HG03159 (cell line): Measurements from ENCODE around the gene ADARB2.
"Not testable (repeated sequence)": the region's sequence is repeated elsewhere in the genome, so short reads cannot be mapped to it uniquely, and the experiment has no call there.

Experiments
- ATAC-seq: cut with Tn5 transposase; IDR thresholded peaks from one replicate; pipeline ENCODE4 v1.9.1; 2021; ENCODE audit warnings: mild to moderate bottlenecking, moderate library complexity; ENCODE audit not compliant: unreplicated experiment

Gene ADARB2

DNA sequence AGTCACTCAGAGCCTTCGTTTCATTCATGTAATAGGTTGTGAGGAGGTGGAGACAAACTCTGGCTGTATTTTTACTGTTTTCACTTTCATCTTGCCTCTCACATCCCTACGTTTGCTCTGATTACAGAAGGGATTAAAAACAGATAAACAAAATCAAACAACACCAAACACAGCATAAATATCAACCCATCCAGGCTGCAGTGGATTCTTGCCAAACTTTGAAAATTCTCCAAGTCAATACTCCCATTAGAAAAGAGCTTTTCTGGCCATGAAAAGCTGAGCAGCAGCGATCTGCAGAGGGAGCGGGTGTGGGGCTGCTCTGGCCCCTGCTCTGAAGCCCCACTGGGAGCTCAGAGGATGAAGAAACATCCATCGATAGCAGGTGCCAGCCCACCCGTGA, 397.9 kb downstream of the ADARB2 start:
- ATAC-seq: no peak

DNA sequence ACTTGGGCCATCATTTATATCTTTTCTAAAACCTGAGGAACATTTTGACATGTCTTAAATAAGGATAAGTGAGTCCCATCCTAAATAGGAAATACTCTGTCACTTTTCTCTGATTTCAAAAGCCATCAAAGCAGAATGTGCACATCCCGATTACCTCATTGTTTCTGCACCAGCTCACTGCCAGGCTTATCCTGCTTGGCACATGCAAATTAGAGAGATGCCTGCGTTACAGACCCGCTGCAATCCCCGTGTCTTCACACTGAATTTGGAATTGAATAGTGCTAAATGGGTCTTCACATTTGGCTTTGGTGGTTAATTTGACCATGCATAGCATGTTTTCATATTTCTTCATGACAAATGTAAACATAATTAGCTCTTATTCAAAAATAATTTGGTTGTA, 401.7 kb downstream of the ADARB2 start:
- no peak for ATAC-seq

DNA sequence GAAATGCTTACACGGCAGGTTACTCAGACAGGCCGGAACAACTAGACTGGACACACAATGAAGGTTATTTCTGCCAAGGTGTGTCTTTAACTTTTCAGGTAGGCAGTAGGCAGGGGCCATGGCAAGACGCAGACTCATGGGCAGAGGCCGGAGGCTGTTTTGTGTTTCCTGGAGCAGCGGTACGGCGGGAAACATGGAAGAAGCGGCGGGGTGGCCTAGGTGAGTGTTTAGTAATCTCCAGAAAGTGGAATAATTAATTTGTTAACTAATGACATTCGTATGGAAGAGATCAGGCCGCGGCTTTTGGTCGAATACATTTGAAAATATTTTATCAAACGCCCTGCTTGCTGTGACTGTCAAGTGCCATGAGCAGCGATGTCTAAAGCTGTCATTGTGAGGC, 403.3 kb downstream of the ADARB2 start:
- no peak for ATAC-seq

DNA sequence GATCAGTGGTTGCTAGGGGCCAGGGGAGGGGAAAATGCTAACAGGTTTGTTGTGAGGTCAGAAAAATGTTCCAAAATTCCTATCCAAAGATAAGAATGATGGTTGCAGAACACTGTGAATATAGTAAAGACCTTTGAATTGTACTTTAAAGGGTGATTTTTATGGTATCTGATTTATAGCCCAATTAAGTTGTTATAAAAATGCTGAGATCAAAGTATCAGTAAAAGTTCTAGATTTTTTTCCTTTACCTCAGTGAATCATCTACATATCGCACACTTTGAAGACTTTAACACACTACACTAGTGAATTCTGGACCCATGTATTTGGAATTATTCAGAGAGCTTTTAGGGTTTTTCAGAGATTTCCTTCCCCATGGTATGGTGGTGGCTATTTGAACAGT, 405.8 kb downstream of the ADARB2 start:
- ATAC-seq: no peak

DNA sequence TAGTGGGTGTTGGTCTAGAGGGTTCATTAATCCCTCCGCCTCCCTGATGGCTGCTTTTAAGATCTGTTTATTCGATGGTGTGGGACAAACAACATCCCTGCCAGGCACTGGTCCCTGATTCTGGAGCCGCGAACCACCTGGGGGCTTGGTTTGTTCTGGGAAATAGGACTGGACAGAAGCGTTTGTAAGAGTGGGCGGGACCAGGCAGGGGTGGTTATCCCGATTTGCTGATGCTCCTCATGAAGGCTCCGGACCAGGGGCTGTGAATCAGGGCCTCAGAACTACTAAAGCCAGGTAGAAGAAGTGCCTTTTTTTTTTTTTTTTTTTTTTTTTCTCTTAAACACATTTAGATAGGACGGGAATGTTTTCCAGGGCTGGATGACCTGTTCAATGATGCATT, 407.7 kb downstream of the ADARB2 start:
- ATAC-seq: no peak

DNA sequence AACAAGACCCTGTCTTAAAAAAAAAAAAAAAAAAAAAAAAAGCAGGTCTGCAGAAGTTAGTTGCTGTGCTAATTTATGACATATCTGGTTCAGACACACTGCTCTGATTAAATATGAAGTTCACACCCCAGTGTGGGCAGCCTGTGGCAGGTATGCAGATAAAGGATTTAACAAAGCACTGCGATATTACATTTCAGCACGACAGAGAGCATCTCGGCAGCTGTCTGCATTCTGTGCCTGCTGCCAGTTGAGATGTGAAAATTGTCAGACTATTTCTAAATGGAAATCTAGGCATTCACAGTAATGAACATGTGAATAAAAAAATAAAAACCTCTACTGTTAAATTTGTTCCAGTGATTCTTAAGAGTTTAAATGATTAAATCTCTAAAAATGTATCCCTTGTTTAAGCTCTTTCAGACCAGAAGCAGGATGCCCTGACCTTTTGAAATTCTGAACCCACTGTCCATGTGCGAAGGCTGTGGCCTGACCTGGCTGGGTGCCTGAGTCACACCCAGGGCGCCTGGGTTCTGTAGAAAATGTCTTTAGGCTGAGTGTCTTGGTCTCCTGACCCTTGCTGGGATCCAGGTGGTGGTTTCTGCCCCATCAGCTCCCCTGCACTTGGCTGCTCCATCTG, 408.2 kb downstream of the ADARB2 start:
- no peak for ATAC-seq

DNA sequence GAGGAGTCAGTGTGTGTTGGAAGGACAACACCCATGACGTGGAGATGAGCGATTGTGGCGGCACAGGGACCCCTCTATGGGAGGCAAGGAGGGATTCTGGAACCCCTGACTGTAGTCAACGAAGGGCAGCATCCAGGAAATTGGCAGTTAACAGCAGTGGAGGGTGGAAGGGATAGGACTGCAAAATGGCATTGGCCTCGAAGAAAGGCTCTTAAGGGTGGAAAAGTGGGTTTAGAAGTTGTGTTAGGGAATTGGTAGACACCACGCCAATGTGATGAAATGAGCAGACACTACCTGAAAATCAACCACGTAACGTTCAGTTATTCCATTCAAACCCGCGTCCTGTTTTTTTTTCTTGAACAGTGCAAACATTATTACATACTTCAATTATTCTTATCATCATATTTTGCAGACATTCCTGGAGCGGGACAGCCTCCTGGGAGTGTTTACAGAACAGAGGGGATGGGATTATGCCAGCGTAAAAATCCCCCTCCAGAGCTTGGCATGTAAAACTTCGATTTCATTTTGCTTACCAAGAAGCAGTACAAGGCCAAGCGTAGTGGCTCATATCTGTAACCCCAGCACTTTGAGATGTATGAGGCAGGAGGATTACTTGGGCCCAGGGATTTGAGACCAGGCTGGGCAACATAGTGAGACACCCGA, 409.0 kb downstream of the ADARB2 start:
- no peak for ATAC-seq

DNA sequence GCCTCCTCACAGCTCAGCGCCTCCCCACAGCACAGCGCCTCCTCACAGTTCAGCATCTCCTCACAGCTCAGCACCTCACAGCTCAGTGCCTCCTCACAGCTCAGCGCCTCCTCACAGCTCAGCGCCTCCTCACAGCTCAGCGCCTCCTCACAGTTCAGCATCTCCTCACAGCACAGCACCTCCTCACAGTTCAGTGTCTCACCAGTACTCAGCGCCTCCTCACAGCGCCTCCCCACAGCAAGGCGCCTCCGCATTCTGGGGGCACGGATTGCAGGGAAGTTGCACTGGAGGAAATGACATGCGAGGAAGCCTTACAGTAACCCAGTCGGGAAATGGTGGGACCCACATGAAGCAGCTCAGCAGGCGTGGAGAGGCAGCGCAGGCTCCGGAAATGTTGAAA, 409.6 kb downstream of the ADARB2 start:
- ATAC-seq: no peak

DNA sequence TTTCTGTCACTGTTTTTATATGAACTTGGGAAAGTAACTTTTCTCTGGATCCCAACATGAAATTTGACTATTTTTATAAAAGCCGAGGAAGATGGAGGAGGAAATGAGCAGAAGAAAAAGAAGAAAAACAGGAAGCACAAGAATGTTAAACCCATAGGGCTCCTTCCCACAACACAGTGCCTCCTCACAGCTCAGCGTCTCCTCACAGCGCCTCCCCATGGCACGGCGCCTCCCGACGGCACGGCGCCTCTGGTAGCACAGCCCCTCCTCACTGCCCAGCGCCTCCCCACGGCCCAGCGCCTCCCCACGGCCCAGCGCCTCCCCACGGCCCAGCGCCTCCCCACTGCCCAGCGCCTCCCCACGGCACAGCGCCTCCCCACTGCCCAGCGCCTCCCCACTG, 410.8 kb downstream of the ADARB2 start:
- ATAC-seq: not testable (repeated sequence)

DNA sequence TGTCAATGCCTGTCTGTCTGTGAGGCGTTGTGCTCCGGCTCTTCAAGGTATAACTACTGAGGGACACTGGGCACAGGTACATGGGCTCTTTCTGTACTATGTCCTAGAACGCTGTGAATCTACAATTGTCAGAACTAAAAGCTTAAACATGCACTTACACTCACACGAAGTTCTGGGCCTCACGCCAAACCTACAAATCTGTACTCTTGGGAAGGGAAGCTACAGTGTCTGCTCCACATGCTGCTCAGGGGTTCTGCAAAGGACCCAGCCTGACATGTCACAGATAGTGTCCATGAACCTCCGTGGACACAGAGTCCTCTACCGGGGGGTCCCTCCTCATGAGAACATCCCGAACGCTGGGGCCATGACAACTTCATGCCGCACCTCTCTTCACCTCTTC, 412.4 kb downstream of the ADARB2 start:
- ATAC-seq: no peak

DNA sequence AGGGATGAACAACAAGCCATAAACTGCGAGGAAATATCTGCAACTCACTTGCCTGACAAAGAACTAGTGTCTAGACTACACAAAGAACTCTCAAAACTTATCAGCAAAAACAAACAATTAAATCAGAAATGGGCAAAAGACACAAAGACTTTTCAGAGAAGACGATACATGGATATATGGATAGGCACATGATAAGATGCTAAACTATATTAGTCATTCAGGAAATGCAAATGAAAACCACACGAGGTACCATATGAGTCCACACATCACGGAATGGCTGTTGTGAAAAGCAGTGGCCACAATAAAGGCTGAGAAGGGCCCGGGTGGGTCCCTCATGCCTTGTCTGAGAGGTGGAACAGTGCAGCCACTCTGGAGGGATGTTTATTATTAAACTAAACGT, 413.4 kb downstream of the ADARB2 start:
- ATAC-seq: no peak

DNA sequence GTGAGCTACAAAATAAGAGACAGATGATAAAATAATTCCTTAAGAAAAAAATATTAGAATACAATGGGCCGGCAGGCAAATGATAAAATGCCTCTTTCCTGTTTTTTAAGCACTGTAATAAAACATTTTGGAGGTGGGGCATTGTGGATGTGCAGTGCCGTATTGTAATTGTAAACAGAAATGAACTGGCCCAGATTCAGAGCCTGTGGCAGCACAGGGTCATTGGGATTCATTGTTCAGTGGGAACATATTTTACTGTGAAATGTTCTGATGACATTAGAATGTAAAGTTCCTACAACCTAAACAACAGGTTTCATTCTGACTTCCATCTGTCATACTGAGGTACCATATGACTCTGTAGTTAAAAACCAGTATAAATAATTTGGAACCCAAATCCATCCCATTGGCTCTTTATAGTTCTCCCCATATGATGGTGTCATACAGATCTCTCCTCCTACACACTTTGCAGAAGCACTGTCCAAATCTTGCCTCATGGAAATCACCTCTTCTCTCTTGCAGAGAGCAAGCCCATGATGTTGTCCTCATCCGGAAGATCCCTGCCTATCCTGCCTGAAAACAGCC, 416.5 kb downstream of the ADARB2 start:
- ATAC-seq: no peak

DNA sequence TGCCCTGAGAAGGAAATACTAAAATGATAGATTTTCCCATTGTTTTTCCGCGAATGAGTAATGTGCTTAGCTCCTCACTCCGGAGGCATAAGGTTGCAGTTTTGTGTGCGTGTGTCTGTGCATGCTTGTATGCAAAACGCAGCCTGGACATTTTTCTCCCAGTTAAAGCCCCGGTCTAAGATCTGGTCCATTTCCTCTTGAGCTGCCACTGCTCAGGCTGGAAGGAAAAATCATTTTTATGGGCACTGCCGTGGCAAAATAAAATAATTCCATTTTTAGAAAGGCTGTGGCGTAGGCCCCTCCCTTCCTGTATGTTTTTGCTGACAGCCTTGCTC, 420.5 kb downstream of the ADARB2 start:
- ATAC-seq: no peak

DNA sequence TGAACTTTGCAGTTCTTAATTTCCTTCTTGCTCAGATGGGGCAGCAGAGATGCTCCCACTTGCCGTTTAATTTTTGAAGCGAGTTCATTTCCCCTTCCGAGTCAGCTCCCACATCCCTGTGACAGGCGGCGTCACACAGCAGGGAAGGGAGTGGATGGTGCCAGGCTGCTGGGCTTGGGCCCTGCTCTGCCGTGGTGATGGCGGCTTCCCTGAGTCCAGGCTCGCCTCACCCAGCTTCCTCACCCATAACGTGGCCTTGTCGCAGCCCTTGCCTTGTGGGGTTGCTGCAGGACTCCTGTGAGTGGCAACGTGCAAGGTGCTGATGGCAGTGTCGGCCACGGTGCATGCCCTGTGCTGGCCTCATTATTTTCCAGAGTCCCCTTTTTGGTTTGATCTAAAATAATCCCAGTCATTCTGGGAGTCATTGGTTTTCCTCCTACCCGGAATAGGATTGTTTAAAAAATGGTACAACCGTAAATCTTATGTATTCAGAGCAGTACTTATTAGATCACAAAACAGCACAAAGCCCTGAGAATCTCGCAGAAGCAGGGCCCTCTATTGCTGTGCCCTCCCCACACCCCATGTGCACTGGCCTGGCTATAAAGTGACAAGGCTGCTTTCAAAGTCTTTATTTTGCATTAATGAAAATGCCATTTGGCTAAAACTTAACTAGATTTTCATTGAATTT, 421.1 kb downstream of the ADARB2 start:
- no peak for ATAC-seq

DNA sequence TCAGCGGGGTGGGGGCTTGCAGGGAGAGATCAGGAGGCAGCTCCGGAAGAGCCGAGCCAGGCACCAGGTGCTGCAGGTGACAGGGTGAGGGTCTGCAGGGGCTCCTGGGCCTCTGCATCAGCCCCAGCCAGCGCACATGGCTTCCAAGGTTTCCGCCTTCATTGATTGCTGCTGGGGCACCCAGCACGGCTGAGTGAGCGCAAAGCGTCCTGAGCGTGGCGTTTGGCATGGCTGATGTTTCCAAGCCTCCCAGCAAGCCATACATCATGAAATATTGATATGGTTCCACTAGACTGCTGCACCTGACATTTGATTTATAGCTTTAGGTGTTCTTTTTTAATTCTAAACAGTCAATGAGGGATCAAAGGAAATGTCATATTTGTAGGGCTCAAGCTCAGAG, 422.1 kb downstream of the ADARB2 start:
- ATAC-seq: no peak

DNA sequence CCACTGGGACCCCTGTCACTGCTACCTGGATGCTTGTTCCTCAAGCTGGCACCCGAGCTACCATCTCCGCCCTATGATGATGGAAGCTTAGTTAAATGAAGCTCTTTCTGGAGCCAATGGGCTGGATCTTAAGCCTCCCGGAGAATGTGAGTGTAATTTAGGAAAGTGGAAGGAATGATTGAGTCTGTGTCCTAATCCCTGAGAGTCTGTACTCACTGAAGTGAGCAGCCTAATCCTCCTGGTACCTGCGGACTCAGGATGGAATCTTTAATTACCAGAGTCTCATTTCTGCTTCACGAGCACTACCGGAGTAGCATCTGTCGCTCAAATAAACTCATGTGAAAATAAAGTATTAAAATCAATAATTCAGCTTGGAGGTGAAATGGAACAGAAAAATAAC, 425.6 kb downstream of the ADARB2 start:
- no peak for ATAC-seq

DNA sequence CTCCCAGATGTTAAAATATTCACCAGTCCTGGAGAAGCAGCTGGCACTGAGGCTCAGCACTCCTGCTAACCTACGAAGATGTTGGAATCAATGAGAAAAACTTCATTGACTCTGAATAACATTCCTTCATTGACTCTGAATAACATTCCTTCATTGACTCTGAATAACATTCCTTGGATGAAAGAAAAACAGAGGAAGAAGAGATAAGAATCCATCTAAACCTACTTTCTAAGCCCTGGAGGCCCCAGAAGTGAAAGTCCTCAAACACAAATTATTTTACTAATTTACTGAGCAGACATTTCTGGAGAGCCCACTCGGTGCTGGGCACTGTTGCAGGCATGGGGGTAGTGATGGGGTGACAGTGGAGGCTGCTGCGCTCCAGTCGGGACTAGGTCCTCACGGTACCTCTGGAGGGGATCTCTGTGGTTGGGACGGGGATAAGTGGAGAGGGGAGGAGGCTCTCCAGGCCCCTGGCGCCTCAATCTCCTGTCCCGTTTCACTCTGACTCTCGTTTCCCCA, 427.0 kb downstream of the ADARB2 start:
- no peak for ATAC-seq

DNA sequence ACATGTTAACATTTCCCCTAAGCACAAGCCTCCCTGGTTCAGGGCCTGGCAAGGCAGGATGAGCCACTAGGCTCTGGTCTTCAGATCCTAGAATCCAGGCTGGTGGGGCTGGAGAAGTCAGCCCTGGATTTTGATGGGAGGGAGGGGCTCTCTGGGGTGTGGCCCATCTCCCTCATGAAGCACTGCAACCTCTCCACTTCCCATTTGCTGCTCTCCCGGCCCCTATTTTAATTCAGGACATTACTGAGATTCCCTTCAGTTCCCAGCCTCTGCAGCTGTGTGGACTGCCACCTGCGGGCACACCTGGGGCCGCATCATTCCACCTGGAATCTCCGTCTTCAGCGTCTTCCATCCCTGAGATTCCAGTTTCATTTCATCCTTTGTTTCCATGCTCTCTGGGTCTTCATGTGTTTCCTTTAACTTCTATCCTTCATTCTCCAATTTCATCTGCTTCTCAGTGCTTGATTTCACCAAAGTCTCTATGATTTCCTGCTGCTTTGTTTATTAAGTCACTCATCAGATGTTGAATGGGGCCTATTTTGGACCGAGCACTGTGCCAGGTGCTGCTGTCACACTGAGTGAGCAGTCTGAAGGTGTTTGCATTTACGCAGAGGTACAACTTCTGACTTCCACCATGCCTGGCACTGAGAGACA, 427.6 kb downstream of the ADARB2 start:
- ATAC-seq: no peak

DNA sequence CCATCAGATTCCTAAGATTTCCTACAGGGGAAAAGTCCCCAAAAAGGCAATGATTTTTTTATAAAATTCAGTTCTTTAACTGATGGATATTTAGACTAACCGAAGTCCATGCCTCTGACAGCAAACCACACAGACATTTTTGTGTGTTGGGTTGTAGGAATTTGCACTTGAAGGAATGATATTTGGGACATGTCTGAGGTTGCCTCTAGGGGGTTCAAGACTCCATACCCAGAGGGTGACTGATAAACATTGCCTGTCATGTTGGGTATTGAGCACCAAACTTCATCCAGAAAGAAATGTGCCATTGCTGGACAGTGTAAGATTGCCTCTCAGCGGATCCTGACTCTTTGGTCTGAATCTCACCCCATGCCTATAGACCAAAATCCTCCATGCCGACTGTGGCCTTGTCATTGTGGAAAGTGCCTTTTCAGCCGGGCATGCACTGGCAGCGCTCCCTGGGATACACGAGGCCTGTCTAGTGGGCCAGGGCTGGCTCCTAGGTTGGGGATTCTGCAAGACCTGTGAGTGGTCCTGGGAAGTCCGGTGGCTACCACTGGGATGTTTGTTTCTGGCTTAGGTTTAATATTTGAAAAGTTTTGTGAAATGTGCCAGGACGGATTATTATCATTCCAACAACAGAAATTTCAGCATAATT, 428.2 kb downstream of the ADARB2 start:
- ATAC-seq: no peak

DNA sequence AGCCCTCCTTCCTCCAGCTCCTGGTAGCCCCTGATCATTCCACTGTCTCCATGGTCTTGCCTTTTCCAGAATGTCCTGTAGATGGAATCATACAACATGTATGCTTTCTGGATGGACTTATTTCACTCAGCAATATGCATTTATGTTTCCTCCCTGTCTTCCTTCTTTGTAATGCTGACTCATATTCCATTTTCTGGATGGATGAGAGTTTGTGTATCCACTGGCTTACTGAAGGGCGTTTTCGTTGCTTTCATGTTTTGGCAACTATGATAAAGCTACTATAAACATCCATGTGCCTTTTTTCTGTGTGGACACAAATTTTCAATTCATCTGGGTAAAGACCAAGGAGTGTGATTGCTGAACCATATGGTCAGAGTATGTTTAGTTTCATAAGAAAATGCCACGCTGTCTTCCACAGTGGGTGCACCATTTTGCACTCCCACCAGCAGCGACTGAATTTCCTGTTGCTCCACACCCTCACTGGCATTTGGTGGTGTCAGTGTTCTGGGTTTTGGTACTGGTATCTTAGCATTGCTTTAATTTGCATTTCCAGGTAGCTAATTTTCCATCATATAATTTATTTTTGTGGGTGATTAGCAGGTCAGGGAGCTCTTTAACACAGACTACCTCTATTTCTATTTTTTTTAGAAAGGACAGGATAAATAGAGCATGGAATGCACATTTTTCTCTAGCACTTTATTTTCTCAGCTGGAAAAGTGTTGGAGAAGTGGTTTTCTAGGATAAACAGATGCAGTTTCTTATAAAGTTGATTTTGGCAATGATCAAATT, 429.0 kb downstream of the ADARB2 start:
- ATAC-seq: no peak
